LNCAP (cell line): ENCODE measurements around the gene C1orf105.

Experiments used
- CTCF ChIP-seq: fragments of 450-650 bp; IDR thresholded peaks from 2 replicates; pipeline ENCODE4 v1.5.1; 2017; ENCODE audit warnings: mild to moderate bottlenecking

C1orf105 gene

DNA sequence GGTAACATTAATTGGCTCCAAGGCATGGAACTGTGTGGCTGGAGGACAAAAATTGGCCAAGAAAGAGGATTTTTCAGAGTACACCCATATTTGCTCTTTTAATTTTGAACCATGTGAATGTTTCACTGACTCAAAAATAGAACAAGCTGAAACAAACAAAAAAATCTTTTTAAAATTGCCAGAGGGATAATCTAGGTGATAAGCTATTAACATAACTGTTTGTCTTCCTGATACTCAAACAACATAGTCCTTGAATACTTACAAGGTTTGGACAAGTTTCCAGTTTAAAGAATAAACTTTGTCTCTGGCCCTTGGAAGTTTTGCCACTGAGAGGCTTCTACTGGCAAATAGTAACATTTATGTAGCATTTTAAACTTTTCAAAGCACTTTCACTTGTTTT lies 53.4 kb downstream of the C1orf105 start:
- TF ChIP-seq CTCF, result no peak

- TF ChIP-seq CTCF, result no peak
Measured at GRCh38 chr1:172476218-172476811, 55.8 kb downstream of the C1orf105 start.

- TF ChIP-seq CTCF, result no peak
Measured at GRCh38 chr1:172477216-172477615, 56.7 kb downstream of the C1orf105 start.

GRCh38 chr1:172477741-172478140 lies 57.3 kb downstream of the C1orf105 start:
- no peak for TF ChIP-seq CTCF

- TF ChIP-seq CTCF, result no peak
Measured at GRCh38 chr1:172478485-172478884, 58.0 kb downstream of the C1orf105 start.

GRCh38 chr1:172480431-172480830 lies 59.9 kb downstream of the C1orf105 start:
- no peak for TF ChIP-seq CTCF

DNA sequence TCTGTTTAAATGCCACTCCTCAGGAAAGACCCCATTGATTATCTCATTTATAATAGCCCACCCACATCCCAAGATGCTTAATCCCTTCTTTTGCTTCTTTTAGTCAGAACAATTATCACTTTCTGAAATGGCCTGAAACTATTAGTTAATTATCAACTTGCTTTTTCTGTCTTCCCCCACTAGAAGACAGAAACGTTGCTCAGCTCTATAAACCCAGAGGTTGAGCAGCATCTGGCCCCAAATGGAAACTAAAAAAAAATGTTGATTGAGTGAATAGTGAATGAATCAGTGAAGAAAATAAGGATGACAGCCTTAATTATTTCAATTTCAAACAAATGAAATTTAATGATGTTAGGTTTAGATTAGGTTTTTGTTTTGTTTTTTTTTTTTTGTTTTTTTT lies 61.6 kb downstream of the C1orf105 start:
- TF ChIP-seq CTCF, result no peak

DNA sequence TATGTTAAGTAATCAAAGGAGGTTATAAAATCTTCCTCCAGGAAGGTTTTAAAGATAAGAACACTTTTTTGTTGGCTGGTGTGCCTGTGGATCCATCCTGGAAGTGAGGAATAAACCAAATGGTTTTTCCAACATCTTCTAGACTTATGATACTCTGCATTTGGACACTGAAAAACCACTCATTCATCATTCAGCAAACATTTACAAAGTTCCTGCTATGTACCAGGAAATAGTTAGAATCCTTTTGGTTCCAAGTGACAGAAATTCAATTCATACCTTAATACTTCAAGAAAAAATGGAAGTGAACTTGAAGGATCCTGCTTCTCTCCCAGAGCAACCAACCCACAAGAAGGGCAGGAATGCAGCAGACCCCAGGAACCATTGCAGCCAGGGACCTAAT lies 63.0 kb downstream of the C1orf105 start:
- no peak for TF ChIP-seq CTCF
